IPS-18c (cell line): ENCODE data around the gene LAMA2.
"Not testable (repeated sequence)": the region's sequence is repeated elsewhere in the genome, so short reads cannot be mapped to it uniquely, and the experiment has no call there.

Source experiments
- H3K4me3 ChIP-seq: 2 replicates; pipeline ENCODE4 v1.7.0; 2013; ENCODE audit warnings: low read depth, mild to moderate bottlenecking, low read length, moderate library complexity; ENCODE audit not compliant: insufficient read depth
- H3K9me3 ChIP-seq: one replicate; pipeline ENCODE4 v1.6.1; 2013; ENCODE audit warnings: mild to moderate bottlenecking, low read length, moderate library complexity; ENCODE audit not compliant: control insufficient read depth, insufficient read depth

Gene LAMA2

DNA sequence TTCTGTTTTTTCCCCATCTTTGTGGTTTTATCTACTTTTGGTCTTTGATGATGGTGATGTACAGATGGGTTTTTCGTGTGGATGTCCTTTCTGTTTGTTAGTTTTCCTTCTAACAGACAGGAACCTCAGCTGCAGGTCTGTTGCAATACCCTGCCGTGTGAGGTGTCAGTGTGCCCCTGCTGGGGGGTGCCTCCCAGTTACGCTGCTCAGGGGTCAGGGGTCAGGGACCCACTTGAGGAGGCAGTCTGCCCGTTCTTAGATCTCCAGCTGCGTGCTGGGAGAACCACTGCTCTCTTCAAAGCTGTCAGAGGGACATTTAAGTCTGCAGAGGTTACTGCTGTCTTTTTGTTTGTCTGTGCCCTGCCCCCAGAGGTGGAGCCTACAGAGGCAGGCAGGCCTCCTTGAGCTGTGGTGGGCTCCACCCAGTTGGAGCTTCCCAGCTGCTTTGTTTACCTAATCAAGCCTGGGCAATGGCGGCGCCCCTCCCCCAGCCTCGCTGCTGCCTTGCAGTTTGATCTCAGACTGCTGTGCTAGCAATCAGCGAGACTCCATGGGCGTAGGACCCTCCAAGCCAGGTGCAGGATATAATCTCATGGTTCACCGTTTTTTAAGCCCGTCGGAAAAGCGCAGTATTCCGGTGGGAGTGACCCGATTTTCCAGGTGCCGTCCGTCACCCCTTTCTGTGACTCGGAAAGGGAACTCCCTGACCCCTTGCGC lies 289.5 kb downstream of the LAMA2 start:
- H3K4me3 ChIP-seq, result peak overlapping the region; percentile 36; the same call in 1 of the 2 replicates
- not testable (repeated sequence) for H3K9me3 ChIP-seq

- Histone ChIP-seq H3K9me3 (no peaks in the 10 kb centered on the region), H3K4me3 (no peak overlapping the region)
Observed at GRCh38 chr6:129175066-129175465, 292.1 kb downstream of the LAMA2 start.

GRCh38 chr6:129177801-129178200 lies 294.9 kb downstream of the LAMA2 start:
- Histone ChIP-seq H3K9me3 (no peaks in the 10 kb centered on the region), H3K4me3 (no peak overlapping the region)

GRCh38 chr6:129179283-129179682 lies 296.3 kb downstream of the LAMA2 start:
- no peak overlapping the region for H3K4me3 ChIP-seq
- H3K9me3 ChIP-seq, result no peaks in the 10 kb centered on the region

- no peak overlapping the region for H3K4me3 ChIP-seq
- no peaks in the 10 kb centered on the region for H3K9me3 ChIP-seq
Observed at GRCh38 chr6:129181001-129181400, 298.1 kb downstream of the LAMA2 start.

GRCh38 chr6:129183187-129183591 lies 300.3 kb downstream of the LAMA2 start:
- Histone ChIP-seq H3K4me3 (no peak overlapping the region), H3K9me3 (no peaks in the 10 kb centered on the region)

DNA sequence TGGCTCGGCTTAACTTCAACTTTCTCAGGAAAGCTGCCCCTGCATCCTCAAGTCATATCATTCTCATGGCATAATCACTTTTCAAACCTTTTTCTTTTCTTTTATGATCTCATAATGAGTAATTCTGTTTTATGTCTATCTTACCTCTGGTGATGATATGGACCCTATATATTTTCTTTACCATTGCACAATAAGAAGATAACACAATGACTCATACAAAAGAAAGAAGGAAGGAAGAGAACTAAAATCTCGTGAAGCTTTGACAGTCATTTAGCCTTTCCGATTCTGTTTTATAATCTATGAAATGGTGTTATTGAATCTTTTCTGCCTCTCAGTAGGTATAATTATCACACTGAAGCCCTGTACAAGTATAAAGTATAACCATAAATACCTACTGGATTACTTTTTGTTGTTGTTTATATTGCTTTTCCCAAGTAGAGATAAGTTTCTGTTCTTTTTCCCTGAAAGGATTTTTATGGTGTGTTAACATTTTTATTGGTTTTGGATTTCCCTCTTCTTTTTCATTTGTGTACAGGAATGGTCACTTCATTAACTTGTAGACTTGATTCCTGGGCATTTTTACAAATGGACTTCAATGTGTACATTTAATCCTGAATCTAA lies 300.9 kb downstream of the LAMA2 start:
- Histone ChIP-seq H3K9me3 (no peaks in the 10 kb centered on the region), H3K4me3 (no peak overlapping the region)

- H3K4me3 ChIP-seq, result no peak overlapping the region
- no peaks in the 10 kb centered on the region for H3K9me3 ChIP-seq
Observed at GRCh38 chr6:129184324-129184723, 301.4 kb downstream of the LAMA2 start.

GRCh38 chr6:129184808-129185366 lies 301.9 kb downstream of the LAMA2 start:
- no peak overlapping the region for H3K4me3 ChIP-seq
- no peaks in the 10 kb centered on the region for H3K9me3 ChIP-seq

- no peak overlapping the region for H3K4me3 ChIP-seq
- H3K9me3 ChIP-seq, result no peaks in the 10 kb centered on the region
Observed at GRCh38 chr6:129186988-129187387, 304.1 kb downstream of the LAMA2 start.

DNA sequence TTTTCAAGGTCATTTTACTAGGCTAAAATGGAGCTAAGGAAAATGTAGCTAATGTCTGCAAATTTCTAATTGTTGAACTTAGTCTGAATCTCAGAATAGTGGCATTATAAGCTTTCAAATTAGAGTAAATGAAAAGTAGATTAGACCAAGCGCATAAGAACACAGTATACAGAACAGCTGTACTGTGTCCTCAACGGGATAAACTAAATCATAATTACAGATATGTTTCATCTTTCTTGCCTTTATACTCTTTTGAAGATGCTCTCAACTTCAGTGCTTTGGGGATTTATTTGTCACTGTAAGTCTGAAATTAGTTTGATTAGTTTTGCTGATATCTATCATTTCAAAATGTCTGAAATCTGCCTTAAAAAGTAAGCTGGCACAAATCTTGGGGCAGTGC lies 305.4 kb downstream of the LAMA2 start:
- no peak overlapping the region for H3K4me3 ChIP-seq
- H3K9me3 ChIP-seq, result no peaks in the 10 kb centered on the region

DNA sequence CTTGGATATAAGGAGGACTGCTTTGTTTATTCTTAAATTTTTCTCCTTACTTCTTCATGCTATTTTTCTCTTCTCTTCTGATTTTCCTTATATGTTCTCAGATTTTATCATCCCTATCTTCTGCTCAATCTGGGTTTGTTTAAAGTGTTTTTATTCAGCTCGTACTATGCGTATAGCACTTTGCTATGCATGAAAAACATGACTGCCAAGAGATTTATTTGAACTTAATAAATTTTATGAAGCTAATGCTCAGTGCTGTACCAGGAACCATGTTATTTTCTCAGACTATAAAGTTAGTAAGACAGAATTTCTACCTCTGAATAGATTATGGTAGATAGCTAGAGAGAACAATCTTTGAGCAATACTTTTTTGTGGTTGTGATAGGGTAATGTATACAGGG lies 305.9 kb downstream of the LAMA2 start:
- no peak overlapping the region for H3K4me3 ChIP-seq
- no peaks in the 10 kb centered on the region for H3K9me3 ChIP-seq

GRCh38 chr6:129189266-129189665 lies 306.3 kb downstream of the LAMA2 start:
- Histone ChIP-seq H3K4me3 (no peak overlapping the region), H3K9me3 (no peaks in the 10 kb centered on the region)

GRCh38 chr6:129191235-129191634 lies 308.3 kb downstream of the LAMA2 start:
- no peak overlapping the region for H3K4me3 ChIP-seq
- no peaks in the 10 kb centered on the region for H3K9me3 ChIP-seq

- no peaks in the 10 kb centered on the region for H3K9me3 ChIP-seq
- H3K4me3 ChIP-seq, result no peak overlapping the region
Observed at GRCh38 chr6:129192458-129192989, 309.6 kb downstream of the LAMA2 start.

DNA sequence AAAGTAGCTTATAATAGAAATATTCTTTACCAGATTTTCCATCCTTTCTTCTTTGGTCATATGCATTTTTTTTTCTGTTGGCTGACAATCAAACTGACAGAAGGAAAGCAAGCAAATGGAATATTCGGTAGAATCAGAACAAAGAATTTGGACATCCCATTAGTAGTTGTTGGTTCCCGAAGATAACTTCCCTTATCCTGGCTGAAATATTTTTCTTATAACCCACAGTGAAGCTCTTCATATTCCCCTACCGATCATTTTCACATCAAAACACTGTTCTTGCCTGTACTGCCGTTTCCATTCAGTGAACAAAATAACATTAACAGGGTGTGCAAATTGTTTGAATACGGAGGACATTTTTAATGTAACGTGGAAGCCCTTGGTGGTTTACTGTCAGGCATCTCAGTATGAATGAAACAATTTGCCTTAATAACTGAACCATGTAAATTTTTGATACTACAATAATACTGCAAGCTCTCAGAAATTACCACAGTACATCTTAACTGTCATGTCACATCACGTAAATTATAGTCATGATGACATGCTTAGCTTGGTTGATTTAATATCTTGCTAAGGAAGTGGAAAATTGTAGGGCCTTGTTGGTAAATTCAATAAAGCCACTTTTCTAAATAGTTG lies 311.5 kb downstream of the LAMA2 start:
- no peaks in the 10 kb centered on the region for H3K9me3 ChIP-seq
- H3K4me3 ChIP-seq, result no peak overlapping the region

GRCh38 chr6:129195161-129195560 lies 312.2 kb downstream of the LAMA2 start:
- H3K4me3 ChIP-seq, result no peak overlapping the region

DNA sequence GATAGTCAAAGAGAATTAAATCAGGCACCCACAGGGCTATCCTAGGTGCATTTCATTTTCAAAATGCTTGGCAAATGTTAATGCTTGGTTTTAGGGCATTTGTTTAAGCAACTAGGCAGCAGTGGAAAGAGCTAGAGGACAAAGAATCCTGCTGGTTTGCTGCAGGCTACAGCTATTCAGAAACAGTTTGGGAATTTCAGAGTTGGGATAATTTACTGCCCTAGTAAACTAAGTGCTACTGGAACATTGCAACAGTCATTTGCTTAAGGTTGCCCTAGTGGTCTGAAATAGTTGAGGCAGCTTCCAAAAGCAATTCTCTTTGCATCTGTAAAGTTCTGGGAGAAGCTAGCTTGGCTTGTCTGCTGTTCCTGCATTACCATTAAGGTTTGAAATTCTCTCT lies 312.7 kb downstream of the LAMA2 start:
- no peaks in the 10 kb centered on the region for H3K9me3 ChIP-seq
- no peak overlapping the region for H3K4me3 ChIP-seq

More at GRCh38 chr6:129195161-129195560, 312.2 kb downstream of the LAMA2 start:
- H3K9me3 ChIP-seq, result no peaks in the 10 kb centered on the region
